ENCODE measurements around the gene TRIM5. TPM values are rescaled to one million over a fixed set of nuclear protein-coding genes. Genes with fewer than 3 reads are reported as not detected.
A peak's percentile ranks its signal among the peaks of the same experiment; 100 is the strongest.

TRIM5 gene
- total RNA-seq, 2 experiments from 2014 or later, result 5.9 to 8.0 TPM

DNA sequence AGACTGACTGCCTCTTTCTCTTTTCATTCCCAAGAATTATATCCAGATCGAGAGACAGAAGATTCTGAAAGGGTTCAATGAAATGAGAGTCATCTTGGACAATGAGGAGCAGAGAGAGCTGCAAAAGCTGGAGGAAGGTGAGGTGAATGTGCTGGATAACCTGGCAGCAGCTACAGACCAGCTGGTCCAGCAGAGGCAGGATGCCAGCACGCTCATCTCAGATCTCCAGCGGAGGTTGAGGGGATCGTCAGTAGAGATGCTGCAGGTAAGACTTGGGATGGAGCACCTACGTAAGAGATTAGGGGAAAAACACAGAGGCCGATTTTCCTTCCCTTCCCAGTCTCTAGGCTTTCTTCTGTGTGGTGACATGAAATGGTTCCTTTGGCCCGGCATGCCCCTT lies 13.4 kb upstream of the TRIM5 start:
- Mint-ChIP-seq H3K9me3 (no peaks in the 10 kb centered on the region), H3K4me1 (ENCODE audit: low read depth) (peaks cover 61% of the 10 kb centered on the region), H3K27me3 (no peaks in the 10 kb centered on the region), H3K4me3 (no peak overlapping the region), H3K36me3 (ENCODE audit: low read depth) (peaks cover 90% of the 10 kb centered on the region), H3K27ac (peak overlapping the region; percentile 22)
- no peaks in the 10 kb centered on the region for H3K27me3 ChIP-seq (ENCODE audit: control insufficient read depth in 1 of 2, insufficient read depth in 2 of 2, low read length in 2 of 2)
- POLR2A ChIA-PET, result interaction anchor here (1.0 to 1.8 kb wide), 2 partner anchors 8 to 14 kb away, joined by 3 to 7 read pairs; partner anchors contain the start of genes TRIM22 and TRIM5
- DNase-seq (no peak), ATAC-seq (ENCODE audit: poor library complexity) (no peak)
- H3K9me3 ChIP-seq (ENCODE audit: control insufficient read depth in 1 of 2, insufficient read depth in 1 of 2, low read length in 2 of 2), result no peaks in the 10 kb centered on the region
- intact Hi-C loops (cut with DNase I, micrococcal nuclease), result loop anchor here (10.0 kb wide), 3 partner anchors 537 to 1093 kb away; partner anchors contain the start of genes CNGA4 (in 1 of the 2), FHIP1B (in 1 of the 2) and TRIM68 (in 1 of the 2)
- peaks cover 27% of the 10 kb centered on the region for H3K4me1 ChIP-seq (ENCODE audit: insufficient read depth, low read length)
- H3K4me3 ChIP-seq (ENCODE audit: low read length), result no peak overlapping the region
- peaks cover 74% of the 10 kb centered on the region for H3K36me3 ChIP-seq (ENCODE audit: insufficient read depth, low read length)
- TF ChIP-seq, protein P1, sequence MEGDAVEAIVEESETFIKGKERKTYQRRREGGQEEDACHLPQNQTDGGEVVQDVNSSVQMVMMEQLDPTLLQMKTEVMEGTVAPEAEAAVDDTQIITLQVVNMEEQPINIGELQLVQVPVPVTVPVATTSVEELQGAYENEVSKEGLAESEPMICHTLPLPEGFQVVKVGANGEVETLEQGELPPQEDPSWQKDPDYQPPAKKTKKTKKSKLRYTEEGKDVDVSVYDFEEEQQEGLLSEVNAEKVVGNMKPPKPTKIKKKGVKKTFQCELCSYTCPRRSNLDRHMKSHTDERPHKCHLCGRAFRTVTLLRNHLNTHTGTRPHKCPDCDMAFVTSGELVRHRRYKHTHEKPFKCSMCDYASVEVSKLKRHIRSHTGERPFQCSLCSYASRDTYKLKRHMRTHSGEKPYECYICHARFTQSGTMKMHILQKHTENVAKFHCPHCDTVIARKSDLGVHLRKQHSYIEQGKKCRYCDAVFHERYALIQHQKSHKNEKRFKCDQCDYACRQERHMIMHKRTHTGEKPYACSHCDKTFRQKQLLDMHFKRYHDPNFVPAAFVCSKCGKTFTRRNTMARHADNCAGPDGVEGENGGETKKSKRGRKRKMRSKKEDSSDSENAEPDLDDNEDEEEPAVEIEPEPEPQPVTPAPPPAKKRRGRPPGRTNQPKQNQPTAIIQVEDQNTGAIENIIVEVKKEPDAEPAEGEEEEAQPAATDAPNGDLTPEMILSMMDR (IDR thresholded peaks at IDR 0.05), result no peak
- H3K27ac ChIP-seq (ENCODE audit: low read depth in 1 of 2, low read length in 2 of 2), result peak overlapping the region in 1 of 2 donors; percentile 33
- CTCF ChIA-PET, result no interaction called here

DNA sequence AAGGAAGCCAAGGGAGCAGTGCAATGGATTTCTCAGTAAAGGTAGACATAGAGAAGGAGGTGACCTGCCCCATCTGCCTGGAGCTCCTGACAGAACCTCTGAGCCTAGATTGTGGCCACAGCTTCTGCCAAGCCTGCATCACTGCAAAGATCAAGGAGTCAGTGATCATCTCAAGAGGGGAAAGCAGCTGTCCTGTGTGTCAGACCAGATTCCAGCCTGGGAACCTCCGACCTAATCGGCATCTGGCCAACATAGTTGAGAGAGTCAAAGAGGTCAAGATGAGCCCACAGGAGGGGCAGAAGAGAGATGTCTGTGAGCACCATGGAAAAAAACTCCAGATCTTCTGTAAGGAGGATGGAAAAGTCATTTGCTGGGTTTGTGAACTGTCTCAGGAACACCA lies 11.3 kb upstream of the TRIM5 start:
- Mint-ChIP-seq H3K27me3 (no peaks in the 10 kb centered on the region), H3K9me3 (no peaks in the 10 kb centered on the region), H3K27ac (peak overlapping the region; percentile 74), H3K4me3 (no peak overlapping the region), H3K36me3 (ENCODE audit: low read depth) (peaks cover 87% of the 10 kb centered on the region), H3K4me1 (ENCODE audit: low read depth) (peaks cover 60% of the 10 kb centered on the region)
- Histone ChIP-seq H3K4me1 (ENCODE audit: insufficient read depth, low read length) (peaks cover 37% of the 10 kb centered on the region), H3K9me3 (ENCODE audit: control insufficient read depth in 1 of 2, insufficient read depth in 1 of 2, low read length in 2 of 2) (no peaks in the 10 kb centered on the region), H3K4me3 (ENCODE audit: low read length) (no peak overlapping the region), H3K36me3 (ENCODE audit: insufficient read depth, low read length) (peaks cover 62% of the 10 kb centered on the region), H3K27me3 (ENCODE audit: control insufficient read depth in 1 of 2, insufficient read depth in 2 of 2, low read length in 2 of 2) (no peaks in the 10 kb centered on the region), H3K27ac (ENCODE audit: low read depth in 1 of 2, low read length in 2 of 2) (no peak overlapping the region)
- ChIA-PET CTCF (interaction anchor here (1.4 kb wide), 1 partner anchor 11 kb away, joined by 5 read pairs; the partner anchor contains the start of gene TRIM5), POLR2A (no interaction called here)
- intact Hi-C loops (cut with DNase I, micrococcal nuclease), result loop anchor here (10.0 kb wide), 3 partner anchors 539 to 1091 kb away; partner anchors contain the start of genes CNGA4 (in 1 of the 2), FHIP1B (in 1 of the 2) and TRIM68 (in 1 of the 2)
- ATAC-seq (ENCODE audit: poor library complexity) (no peak), DNase-seq (no peak)
- TF ChIP-seq, protein P1 (IDR thresholded peaks at IDR 0.05), result no peak

DNA sequence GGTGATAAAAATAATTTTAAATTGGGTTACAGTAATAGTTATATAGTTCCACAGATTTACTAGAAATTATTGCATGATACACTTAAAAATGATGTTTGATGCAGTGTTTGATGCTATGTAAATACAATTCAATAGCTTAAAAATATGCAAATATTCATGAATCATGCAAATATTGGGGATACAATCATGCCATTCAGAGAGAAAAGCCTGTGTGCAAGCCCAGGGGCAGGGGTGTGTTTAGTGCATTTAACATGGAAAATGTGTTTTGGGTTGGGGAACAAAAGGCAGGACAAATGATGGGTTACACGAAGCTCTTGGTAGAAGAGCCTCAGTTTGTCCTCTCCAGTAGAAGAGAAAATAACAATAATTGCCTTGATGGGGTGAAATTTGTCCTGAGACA lies 10.7 kb upstream of the TRIM5 start:
- Mint-ChIP-seq H3K27me3 (no peaks in the 10 kb centered on the region), H3K4me3 (no peak overlapping the region), H3K4me1 (ENCODE audit: low read depth) (peaks cover 59% of the 10 kb centered on the region), H3K36me3 (ENCODE audit: low read depth) (peaks cover 87% of the 10 kb centered on the region), H3K9me3 (no peaks in the 10 kb centered on the region), H3K27ac (peak overlapping the region; percentile 74)
- ChIA-PET POLR2A (interaction anchor here (0.9 kb wide), 1 partner anchor 11 kb away, joined by 5 read pairs; the partner anchor contains the start of gene TRIM5), CTCF (interaction anchor here (1.0 to 1.2 kb wide), 2 partner anchors 15 to 109 kb away, joined by 3 read pairs; no protein-coding TSS in a partner anchor)
- Histone ChIP-seq H3K4me1 (ENCODE audit: insufficient read depth, low read length) (peaks cover 37% of the 10 kb centered on the region), H3K36me3 (ENCODE audit: insufficient read depth, low read length) (peaks cover 57% of the 10 kb centered on the region), H3K27ac (ENCODE audit: low read depth in 1 of 2, low read length in 2 of 2) (no peak overlapping the region), H3K9me3 (ENCODE audit: control insufficient read depth in 1 of 2, insufficient read depth in 1 of 2, low read length in 2 of 2) (no peaks in the 10 kb centered on the region), H3K4me3 (ENCODE audit: low read length) (no peak overlapping the region), H3K27me3 (ENCODE audit: control insufficient read depth in 1 of 2, insufficient read depth in 2 of 2, low read length in 2 of 2) (no peaks in the 10 kb centered on the region)
- intact Hi-C loops (cut with DNase I, micrococcal nuclease), result loop anchor here (10.0 kb wide), 3 partner anchors 539 to 1091 kb away; partner anchors contain the start of genes CNGA4 (in 1 of the 2), FHIP1B (in 1 of the 2) and TRIM68 (in 1 of the 2)
- DNase-seq, result no peak
- ATAC-seq (ENCODE audit: poor library complexity), result no peak
- TF ChIP-seq, protein P1 (IDR thresholded peaks at IDR 0.05), result no peak
